Dedifferentiated amniotic fluid mesenchymal stem cell (primary cell): ENCODE results near the gene NIPSNAP3A.

ENCODE experiments used
- DNase-seq: peaks from one replicate; pipeline ENCODE4 v3.0.0-alpha.2; 2016; ENCODE audit errors: extremely low spot score

Gene NIPSNAP3A

GRCh38 chr9:104808035-104808614 is 60.6 kb downstream of the NIPSNAP3A start:
- no peak for DNase-seq
